Osteocyte (in vitro differentiated cells): Measurements from ENCODE around the gene MYADML2. TPM values are rescaled to one million over a fixed set of nuclear protein-coding genes. Genes with fewer than 3 reads are reported as not detected.

ENCODE experiments used
- DNase-seq: peaks from one replicate; pipeline ENCODE4 v3.0.0; 2021; ENCODE audit warnings: mixed read lengths; ENCODE audit not compliant: unreplicated experiment; ENCODE audit errors: extremely low spot score
- H3K27ac Mint-ChIP-seq: one replicate; pipeline ENCODE4 v1.8.0; 2021; ENCODE audit warnings: mild to moderate bottlenecking, mixed read lengths; ENCODE audit not compliant: unreplicated experiment
- H3K27me3 Mint-ChIP-seq: one replicate; pipeline ENCODE4 v1.8.0; 2021; ENCODE audit warnings: mixed read lengths; ENCODE audit not compliant: unreplicated experiment
- H3K36me3 Mint-ChIP-seq: one replicate; pipeline ENCODE4 v1.8.0; 2021; ENCODE audit warnings: mixed read lengths; ENCODE audit not compliant: unreplicated experiment
- H3K4me1 Mint-ChIP-seq: one replicate; pipeline ENCODE4 v1.8.0; 2021; ENCODE audit warnings: mixed read lengths; ENCODE audit not compliant: unreplicated experiment
- H3K4me3 Mint-ChIP-seq: one replicate; pipeline ENCODE4 v1.8.0; 2021; ENCODE audit warnings: mild to moderate bottlenecking, moderate library complexity, mixed read lengths; ENCODE audit not compliant: unreplicated experiment
- H3K9me3 Mint-ChIP-seq: one replicate; pipeline ENCODE4 v1.8.0; 2021; ENCODE audit warnings: mixed read lengths; ENCODE audit not compliant: unreplicated experiment
- CTCF ChIP-seq: fragments of 200-600 bp; sonication (generic); IDR thresholded peaks from 2 replicates; pipeline ENCODE4 v1.5.0; 2021; ENCODE audit warnings: antibody characterized with exemption, mild to moderate bottlenecking, moderate library complexity
- total RNA-seq: library from RNA; stranded (reverse); gene quantifications from 2 replicates; pipeline ENCODE4 v1.2.1, GENCODE V29; 2021

Gene MYADML2
- total RNA-seq, 1 donor from 2014 or later, result not detected

GRCh38 chr17:81993729-81994592, 46.9 kb upstream of the MYADML2 start:
- H3K4me3 Mint-ChIP-seq, result no peak overlapping the region
- no peak for TF ChIP-seq CTCF
- DNase-seq, result no peak
- peaks cover 10% of the 10 kb centered on the region for H3K36me3 Mint-ChIP-seq
- H3K9me3 Mint-ChIP-seq, result no peaks in the 10 kb centered on the region
- no peaks in the 10 kb centered on the region for H3K27me3 Mint-ChIP-seq
- H3K4me1 Mint-ChIP-seq, result peaks cover 28% of the 10 kb centered on the region
- H3K27ac Mint-ChIP-seq, result no peak overlapping the region

- Mint-ChIP-seq H3K4me3 (no peak overlapping the region), H3K36me3 (peaks cover 14% of the 10 kb centered on the region), H3K9me3 (no peaks in the 10 kb centered on the region), H3K4me1 (peaks cover 28% of the 10 kb centered on the region), H3K27ac (peak overlapping the region; percentile 71), H3K27me3 (no peaks in the 10 kb centered on the region)
- DNase-seq, result no peak
- no peak for TF ChIP-seq CTCF
Observed at GRCh38 chr17:81992306-81993102, 45.5 kb upstream of the MYADML2 start.

DNA sequence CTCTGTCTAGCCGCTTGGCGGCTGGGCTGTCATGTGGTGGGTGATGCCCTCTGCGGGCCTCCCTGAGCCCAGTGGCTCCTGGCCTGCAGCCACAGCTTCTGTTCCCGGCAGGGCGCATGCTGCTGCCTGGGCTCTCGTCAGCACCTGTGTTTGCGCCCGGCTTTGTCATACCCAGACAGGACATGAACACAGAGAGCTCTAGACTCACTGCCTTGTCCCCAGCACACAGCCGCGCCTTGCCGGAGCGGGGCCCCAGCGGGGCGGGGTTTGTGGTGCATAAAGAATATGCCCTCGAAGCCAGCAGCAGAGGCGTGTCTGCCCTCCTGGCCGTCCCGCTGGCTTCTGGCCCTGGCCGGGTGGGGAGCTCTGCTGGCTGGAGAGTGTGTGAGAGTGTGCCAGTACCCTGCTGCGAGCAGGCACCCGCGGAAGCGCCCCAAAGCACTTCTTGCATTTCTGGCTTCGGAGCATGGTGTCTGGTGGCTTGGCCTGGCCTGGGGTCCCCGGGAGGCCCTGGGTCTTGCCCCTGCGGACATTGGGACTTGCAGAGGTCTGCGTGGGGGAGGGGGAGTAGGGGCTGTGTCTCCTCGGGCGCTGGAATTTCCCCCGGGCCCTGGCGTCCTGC, 44.8 kb upstream of the MYADML2 start:
- Mint-ChIP-seq H3K36me3 (peaks cover 17% of the 10 kb centered on the region), H3K4me1 (peaks cover 28% of the 10 kb centered on the region), H3K4me3 (peak overlapping the region; percentile 22), H3K27ac (peak overlapping the region; percentile 71), H3K27me3 (no peaks in the 10 kb centered on the region), H3K9me3 (no peaks in the 10 kb centered on the region)
- DNase-seq, result no peak
- TF ChIP-seq CTCF, result no peak

DNA sequence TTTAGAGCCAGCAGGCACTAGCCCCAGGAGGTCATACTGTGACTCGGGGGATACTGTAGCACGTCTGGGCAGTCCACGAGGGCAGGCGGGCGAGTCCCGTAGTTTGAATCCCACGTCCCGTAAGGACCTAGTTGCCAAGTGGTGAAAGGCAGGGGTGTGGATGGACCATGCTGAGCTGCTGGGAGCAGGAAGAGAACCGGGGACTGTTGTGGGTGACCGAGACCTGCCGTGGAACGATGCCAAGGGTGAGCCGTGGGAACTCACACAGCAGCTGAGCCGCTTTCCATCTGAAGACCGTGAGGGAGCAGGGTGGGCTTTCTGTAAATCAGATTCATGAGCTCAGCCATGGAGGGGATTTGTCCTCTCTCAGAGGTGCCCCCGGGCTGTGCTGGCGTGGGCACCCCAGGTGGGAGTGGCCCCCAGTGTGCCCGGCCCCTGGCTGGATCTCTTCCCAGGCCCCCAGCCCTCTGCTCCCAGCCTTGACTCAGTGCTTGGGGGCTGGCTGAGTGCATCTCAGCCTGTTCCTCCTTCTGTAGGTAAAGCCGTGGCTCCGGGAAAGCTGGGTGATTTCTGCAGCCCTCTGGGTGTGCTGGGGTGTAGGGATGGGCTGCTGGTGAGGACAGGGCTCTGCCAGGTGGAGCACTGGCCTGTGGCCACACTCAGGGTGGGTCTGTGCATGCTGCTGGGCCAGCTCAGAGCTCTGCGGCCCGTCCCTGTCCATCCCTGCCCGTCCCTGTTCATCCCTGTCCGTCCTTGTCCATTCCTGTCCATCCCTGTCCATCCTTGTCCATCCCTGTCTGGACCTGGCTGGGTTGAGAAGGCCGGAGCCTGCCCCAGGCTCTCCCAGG, 44.0 kb upstream of the MYADML2 start:
- Mint-ChIP-seq H3K27ac (peak overlapping the region; percentile 71), H3K36me3 (peaks cover 16% of the 10 kb centered on the region), H3K4me1 (peaks cover 28% of the 10 kb centered on the region), H3K4me3 (peak overlapping the region; percentile 16), H3K9me3 (no peaks in the 10 kb centered on the region), H3K27me3 (no peaks in the 10 kb centered on the region)
- DNase-seq, result no peak
- no peak for TF ChIP-seq CTCF
